ENCODE results near the gene CEP120.
"Not testable (repeated sequence)": the region's sequence is repeated elsewhere in the genome, so short reads cannot be mapped to it uniquely, and the experiment has no call there.

Gene CEP120

GRCh38 chr5:123371575-123372179 lies 51.5 kb downstream of the CEP120 start:
- DNase-seq: no peak

GRCh38 chr5:123369371-123369968 lies 53.7 kb downstream of the CEP120 start:
- DNase-seq: no peak

- no peak for DNase-seq
These were observed 55.5 kb downstream of the CEP120 start for GRCh38 chr5:123367739-123368138.

- DNase-seq: no peak
These were observed 58.0 kb downstream of the CEP120 start for GRCh38 chr5:123365156-123365555.

GRCh38 chr5:123364441-123365155 lies 58.6 kb downstream of the CEP120 start:
- DNase-seq: no peak

- DNase-seq: no peak
These were observed 62.3 kb downstream of the CEP120 start for GRCh38 chr5:123360910-123361309.

GRCh38 chr5:123360201-123360571 lies 63.0 kb downstream of the CEP120 start:
- DNase-seq: no peak

GRCh38 chr5:123359454-123360200 lies 63.6 kb downstream of the CEP120 start:
- no peak for DNase-seq

GRCh38 chr5:123358751-123359150 lies 64.5 kb downstream of the CEP120 start:
- no peak for DNase-seq

- DNase-seq: no peak
These were observed 64.9 kb downstream of the CEP120 start for GRCh38 chr5:123358304-123358703.

- no peak for DNase-seq
These were observed 71.4 kb downstream of the CEP120 start for GRCh38 chr5:123351820-123352219.

GRCh38 chr5:123351240-123351639 lies 72.0 kb downstream of the CEP120 start:
- DNase-seq: no peak

- DNase-seq: no peak
These were observed 72.5 kb downstream of the CEP120 start for GRCh38 chr5:123350742-123351141.

GRCh38 chr5:123344816-123345426 lies 78.3 kb downstream of the CEP120 start:
- DNase-seq: no peak

GRCh38 chr5:123340928-123341327 lies 82.3 kb downstream of the CEP120 start:
- DNase-seq: no peak

- DNase-seq: not testable (repeated sequence)
These were observed 114.8 kb downstream of the CEP120 start for GRCh38 chr5:123308377-123308776.

GRCh38 chr5:123305751-123306150 lies 117.5 kb downstream of the CEP120 start:
- DNase-seq: no peak

GRCh38 chr5:123304777-123305316 lies 118.4 kb downstream of the CEP120 start:
- no peak for DNase-seq

- no peak for DNase-seq
These were observed 119.4 kb downstream of the CEP120 start for GRCh38 chr5:123303802-123304201.

GRCh38 chr5:123300266-123300665 lies 122.9 kb downstream of the CEP120 start:
- no peak for DNase-seq

GRCh38 chr5:123299136-123299535 lies 124.1 kb downstream of the CEP120 start:
- DNase-seq: no peak

- no peak for DNase-seq
These were observed 124.7 kb downstream of the CEP120 start for GRCh38 chr5:123298335-123299030.

All from NCI-H1436 treated with DMSO at 0.1 percent for 48 hours (cell line).